Fibroblast of skin of right quadriceps (primary cell): Measurements from ENCODE around the gene CFAP61.
A peak's percentile ranks its signal among the peaks of the same experiment; 100 is the strongest.
"Not testable (repeated sequence)": the region's sequence is repeated elsewhere in the genome, so short reads cannot be mapped to it uniquely, and the experiment has no call there.

Experiments used
- DNase-seq: peaks from one replicate; pipeline ENCODE4 v3.0.0-alpha.2; 2013

Gene CFAP61

GRCh38 chr20:20341371-20341770 is 289.0 kb downstream of the CFAP61 start:
- no peak for DNase-seq

DNA sequence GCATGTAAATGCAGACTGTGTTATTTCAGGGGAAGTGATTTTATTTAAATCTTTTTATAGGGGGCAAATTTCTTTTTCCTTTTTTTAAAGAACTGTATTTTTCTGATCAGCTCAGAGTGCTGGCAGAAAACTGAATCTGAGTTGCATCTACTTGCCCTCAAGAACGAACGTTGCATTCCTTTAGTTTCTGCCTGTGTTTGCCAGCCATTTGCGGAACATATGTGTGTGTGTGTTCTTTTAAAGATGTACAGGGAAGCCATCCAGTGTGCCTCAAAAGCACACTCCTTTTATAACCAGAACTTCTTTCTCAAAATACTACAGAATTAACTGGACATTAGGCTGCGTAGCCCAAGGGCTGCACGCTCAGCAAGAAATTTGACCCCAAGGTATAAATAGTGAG is 289.7 kb downstream of the CFAP61 start:
- no peak for DNase-seq

- DNase-seq: no peak
Measured at GRCh38 chr20:20343932-20344331, 291.6 kb downstream of the CFAP61 start.

- DNase-seq: no peak
Measured at GRCh38 chr20:20344476-20344875, 292.1 kb downstream of the CFAP61 start.

GRCh38 chr20:20353576-20353975 is 301.2 kb downstream of the CFAP61 start:
- DNase-seq: no peak

DNA sequence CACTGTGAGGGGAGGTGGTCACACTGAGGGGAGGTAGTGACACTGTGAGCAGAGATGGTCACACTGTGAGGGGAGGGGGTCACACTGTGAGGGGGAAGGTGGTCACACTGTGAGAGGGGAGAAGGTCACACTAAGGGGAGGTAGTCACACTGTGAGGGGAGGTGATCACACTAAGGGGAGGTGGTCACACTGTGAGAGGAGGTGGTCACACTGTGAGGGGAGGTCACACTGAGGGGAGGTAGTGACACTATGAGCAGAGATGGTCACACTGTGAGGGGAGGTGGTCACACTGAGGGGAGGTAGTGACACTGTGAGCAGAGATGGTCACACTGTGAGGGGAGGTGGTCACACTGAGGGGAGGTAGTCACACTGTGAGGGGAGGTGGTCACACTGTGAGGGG is 303.2 kb downstream of the CFAP61 start:
- DNase-seq: not testable (repeated sequence)

DNA sequence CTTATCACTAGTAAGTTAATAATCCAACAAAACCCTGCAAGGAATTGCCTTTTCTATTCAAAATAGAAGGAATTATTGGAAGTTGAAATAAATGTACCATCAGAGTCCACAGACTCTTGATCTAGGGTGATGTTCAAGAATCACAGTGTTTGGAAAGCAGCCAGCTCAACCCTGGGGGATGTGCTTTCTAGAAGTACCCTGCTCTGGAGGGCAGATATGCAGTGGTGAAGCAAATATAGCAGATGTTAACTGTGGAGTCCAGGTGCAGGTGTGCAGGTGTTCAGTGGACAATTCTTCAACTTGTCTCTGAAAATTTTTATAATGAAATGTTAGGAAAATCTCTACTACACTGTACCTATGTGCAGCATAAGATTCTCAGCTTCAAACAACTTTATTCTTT is 306.5 kb downstream of the CFAP61 start:
- no peak for DNase-seq

- DNase-seq: no peak
Measured at GRCh38 chr20:20359628-20360027, 307.3 kb downstream of the CFAP61 start.

GRCh38 chr20:20360464-20360863 is 308.1 kb downstream of the CFAP61 start:
- peak; percentile 52 for DNase-seq

DNA sequence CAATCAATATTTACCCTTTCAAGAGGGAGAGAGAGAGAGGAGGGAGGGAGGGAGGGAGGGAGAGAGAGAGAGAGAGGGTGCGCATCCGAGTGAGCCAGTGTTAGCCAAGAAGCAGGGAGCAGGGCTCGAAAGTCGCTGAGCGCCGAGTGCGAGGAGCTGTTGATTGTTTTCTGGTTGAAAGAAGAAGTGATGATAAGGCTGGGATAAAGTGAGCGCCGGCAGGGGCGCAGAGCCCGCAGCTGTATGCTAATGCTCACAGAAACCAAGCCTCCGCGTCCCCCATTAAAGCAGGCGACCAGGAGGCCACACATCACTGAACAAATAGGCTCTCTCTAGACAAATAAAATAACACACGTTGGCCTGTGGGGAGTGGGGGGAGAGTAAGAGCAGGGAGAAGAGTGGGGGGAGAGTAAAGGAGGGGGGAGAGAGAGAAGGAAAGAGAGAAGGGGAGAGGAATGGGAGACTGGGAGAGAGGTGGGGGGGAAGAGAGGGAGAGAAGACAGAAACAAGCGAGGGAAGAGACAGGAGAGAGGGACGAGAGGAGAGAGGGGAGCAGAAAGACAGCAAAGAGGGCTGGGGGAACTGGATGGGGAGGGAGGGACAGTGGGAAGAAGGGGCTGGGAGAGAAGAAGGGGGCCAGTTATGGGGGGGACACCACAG is 310.6 kb downstream of the CFAP61 start:
- no peak for DNase-seq

- DNase-seq: no peak
Measured at GRCh38 chr20:20363434-20363798, 311.1 kb downstream of the CFAP61 start.

GRCh38 chr20:20363799-20364592 is 311.7 kb downstream of the CFAP61 start:
- DNase-seq: no peak

DNA sequence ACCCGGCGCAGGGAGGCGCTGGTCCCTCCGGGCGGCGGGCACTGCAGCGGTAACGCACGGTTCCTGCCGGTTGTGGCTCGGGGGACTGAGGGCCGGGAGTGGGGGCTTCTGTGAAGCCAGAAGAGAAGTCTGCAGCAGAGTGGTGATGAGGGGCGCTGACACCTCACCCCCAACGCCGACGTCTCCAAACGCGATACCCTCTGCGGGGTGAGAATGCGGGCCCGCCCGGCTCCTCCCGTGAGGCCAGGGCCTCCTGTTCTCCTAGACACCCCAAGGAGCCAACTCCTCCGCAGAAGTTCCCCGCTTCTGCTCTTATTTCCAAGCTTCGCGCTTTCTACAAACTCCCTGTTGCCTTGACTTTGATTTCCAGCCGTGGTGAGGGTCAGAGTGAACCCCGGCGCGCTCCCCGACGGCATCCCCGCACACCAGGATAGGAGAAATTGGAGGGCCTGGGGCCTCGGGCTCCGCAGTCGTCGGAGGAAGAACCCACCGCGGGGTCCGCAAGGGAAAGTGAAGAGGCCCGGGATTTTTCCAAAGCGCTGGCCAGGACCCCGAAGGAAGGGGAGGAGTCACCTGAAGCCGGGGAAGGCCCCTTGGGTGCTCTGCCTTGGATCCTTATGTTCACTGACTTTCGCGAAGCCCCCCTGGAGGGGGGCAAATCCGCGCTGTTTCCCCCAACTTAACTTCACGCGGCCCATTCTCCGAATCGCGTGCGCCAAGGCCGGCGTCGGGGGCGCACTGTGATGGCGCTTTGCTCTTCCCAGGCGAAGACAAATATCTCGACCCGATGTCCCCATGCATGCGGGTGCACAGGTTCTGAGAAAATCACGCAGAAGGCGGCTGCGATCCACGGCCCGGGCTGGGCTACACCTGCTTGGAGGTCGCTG is 312.5 kb downstream of the CFAP61 start:
- no peak for DNase-seq

DNA sequence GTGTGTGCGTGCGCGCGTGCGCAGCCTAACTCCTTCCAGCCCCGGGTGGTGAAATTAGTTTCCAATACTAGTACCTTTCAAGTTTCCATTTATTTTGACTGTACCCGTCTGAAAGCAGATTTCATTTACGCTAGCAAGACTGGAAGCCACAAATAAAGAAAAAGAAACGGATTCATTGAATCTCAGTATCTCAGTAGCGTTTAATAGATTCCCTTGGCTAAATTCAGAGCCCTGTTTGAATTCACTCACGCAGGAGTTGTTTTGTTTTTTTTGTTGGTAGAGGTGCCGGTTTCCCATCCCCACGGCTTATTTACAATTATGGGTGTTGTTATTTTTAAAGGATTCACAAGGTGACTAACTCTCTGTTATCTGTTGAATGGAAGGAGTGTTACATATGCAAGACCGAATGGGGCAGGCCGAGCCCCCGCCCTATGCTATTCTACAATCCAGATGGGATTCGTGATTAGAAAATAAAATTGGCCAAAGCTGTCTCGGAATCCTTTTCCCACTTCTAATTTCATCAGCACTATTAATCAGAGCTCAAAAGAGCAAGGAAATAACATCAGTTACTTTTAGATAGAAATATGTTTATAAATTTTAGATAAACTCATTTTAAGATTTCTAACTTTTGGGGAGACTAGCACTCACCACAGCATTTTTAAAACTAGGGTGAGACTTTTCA is 313.3 kb downstream of the CFAP61 start:
- no peak for DNase-seq

DNA sequence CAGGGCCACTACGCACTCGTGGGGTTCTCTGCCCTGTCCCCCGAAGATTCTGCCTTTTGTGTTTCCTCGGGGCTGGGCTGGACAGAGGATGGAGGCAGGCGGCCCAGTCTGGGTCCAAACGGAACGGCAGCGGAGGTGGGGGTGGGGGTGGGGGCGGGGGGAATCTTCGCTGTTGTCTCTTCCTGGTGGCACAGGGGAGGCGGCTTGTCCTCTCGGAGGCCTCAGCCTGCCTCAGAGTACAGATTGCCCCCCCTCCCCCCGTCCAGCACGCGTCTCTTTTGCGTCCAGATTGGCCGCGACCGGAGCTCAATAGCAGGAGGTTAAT is 314.2 kb downstream of the CFAP61 start:
- no peak for DNase-seq

DNA sequence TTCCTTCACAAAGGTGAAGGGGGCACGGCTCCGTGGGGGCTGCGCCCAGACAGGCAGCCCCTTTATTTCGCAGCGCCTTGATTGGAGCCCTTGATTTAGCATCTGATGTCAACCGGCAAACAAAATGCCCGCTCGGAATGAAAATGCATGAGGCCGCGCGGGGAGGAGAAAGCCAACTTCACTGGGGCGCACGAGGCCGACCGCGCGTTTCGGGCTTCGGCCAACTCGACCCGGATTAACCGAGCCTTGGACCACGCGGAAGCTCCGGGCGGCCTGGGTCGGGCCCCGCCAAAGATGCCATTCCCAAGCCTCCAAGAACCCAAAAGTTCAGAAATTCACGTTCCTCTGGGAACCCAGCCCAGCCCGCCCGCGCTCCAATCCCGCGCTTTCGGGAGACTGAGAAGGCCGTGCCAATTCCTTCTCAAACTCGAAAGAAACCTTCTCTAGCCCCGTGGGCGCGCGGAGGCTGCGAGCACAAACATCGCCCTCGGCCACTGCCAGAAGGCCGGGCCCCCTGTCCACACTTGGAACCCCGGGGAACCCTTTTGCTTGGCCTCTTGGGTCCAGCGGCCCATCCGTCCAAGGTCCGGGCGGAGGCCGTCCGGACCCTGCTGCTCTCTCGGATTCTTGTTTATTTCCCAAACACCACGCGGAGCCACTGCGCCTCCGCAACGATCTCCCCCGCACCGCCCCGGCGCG is 314.7 kb downstream of the CFAP61 start:
- no peak for DNase-seq

DNA sequence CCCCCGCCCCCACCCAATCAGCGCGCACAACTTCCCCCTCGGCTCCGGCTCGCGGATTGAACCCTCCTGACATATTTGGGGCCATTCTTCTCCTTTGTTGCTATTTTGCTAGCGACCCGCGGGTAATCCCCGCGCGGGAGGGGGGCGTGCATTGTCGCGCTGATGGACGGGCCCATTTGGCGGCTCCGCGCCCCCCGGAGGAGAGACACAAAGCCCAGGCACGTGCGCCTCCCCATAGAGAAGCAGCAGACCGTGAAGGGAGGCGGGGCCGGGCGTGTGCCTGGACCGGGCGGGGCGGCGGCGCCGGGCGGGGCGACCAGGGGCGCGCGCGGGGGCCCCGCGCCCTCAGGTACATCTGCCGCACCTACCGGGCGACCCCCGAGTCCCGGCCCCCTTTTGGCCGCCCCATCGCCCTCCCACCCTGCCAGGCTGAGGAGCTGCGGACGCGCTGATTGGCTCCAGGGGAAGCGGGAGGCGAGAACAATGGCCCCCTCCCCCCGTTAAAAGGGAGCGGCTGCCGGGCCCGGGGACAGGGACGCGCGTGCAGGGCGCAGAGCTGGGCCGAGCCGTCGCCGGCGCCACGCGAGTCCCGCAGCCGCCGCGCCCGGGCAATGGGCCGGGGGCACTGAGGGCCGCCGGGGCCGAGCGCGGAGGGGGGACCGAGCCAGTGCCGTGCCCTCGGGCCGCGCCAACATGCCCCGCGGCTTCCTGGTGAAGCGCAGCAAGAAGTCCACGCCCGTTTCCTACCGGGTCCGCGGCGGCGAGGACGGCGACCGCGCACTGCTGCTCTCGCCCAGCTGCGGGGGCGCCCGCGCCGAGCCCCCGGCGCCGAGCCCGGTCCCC is 315.5 kb downstream of the CFAP61 start, which contains the start of gene INSM1:
TSS of gene INSM1 (plus strand) at position 530 of the 843 bp plus-strand sequence. CDS start at position 694, 164 bp downstream.
- no peak for DNase-seq

GRCh38 chr20:20368418-20369249 is 316.3 kb downstream of the CFAP61 start:
- DNase-seq: no peak

DNA sequence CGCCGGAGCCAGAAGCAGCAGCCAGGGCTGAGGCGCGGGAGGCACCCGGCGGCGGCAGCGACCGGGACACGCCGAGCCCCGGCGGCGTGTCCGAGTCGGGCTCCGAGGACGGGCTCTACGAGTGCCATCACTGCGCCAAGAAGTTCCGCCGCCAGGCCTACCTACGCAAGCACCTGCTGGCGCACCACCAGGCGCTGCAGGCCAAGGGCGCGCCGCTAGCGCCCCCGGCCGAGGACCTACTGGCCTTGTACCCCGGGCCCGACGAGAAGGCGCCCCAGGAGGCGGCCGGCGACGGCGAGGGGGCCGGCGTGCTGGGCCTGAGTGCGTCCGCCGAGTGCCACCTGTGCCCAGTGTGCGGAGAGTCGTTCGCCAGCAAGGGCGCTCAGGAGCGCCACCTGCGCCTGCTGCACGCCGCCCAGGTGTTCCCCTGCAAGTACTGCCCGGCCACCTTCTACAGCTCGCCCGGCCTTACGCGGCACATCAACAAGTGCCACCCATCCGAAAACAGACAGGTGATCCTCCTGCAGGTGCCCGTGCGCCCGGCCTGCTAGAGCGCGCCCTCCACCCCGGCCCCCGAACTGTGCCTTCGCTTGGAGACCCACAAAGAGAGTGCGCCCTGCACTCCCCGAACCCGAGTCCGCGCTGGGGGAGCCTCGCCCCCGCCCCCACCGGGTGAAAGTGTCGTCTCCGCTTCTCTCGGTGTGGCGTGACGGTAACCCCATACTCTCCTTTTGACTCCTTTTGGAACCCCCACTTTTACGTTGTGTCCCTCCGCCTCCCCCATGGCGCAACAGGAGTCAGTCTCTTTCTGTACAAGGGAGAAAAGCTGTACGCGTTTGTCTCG is 317.1 kb downstream of the CFAP61 start:
- no peak for DNase-seq
